Stomach smooth muscle (tissue), 2 donors: ENCODE data around the gene LZTS3.

ENCODE experiments used
- H3K27ac ChIP-seq: one replicate; pipeline ENCODE4 v1.7.0; 2013; ENCODE audit warnings: mild to moderate bottlenecking, low read length, inconsistent platforms
- H3K27me3 ChIP-seq, 2 donors: one replicate each; pipeline ENCODE4 v1.7.0; 2013; ENCODE audit warnings: low read length in 2 of 2; ENCODE audit not compliant: insufficient read depth in 2 of 2, control insufficient read depth in 1 of 2
- H3K36me3 ChIP-seq, 2 donors: one replicate each; pipeline ENCODE4 v1.7.0; 2013; ENCODE audit warnings: low read length in 2 of 2; ENCODE audit not compliant: control insufficient read depth in 2 of 2, insufficient read depth in 2 of 2
- H3K4me1 ChIP-seq: one replicate; pipeline ENCODE4 v1.7.0; 2013; ENCODE audit warnings: low read length; ENCODE audit not compliant: control insufficient read depth, insufficient read depth
- H3K4me3 ChIP-seq, 2 donors: one replicate each; pipeline ENCODE4 v1.7.0; 2013; ENCODE audit warnings: low read length in 2 of 2
- H3K9ac ChIP-seq, 2 donors: one replicate each; pipeline ENCODE4 v1.7.0; 2013; ENCODE audit warnings: low read length in 2 of 2, mild to moderate bottlenecking in 1 of 2
- H3K9me3 ChIP-seq, 2 donors: one replicate each; pipeline ENCODE4 v1.7.0; 2013; ENCODE audit warnings: low read length in 2 of 2; ENCODE audit not compliant: control insufficient read depth in 2 of 2
- donor health status: healthy.
- donor health status: Pancreatic carcinoma.

Gene LZTS3

DNA sequence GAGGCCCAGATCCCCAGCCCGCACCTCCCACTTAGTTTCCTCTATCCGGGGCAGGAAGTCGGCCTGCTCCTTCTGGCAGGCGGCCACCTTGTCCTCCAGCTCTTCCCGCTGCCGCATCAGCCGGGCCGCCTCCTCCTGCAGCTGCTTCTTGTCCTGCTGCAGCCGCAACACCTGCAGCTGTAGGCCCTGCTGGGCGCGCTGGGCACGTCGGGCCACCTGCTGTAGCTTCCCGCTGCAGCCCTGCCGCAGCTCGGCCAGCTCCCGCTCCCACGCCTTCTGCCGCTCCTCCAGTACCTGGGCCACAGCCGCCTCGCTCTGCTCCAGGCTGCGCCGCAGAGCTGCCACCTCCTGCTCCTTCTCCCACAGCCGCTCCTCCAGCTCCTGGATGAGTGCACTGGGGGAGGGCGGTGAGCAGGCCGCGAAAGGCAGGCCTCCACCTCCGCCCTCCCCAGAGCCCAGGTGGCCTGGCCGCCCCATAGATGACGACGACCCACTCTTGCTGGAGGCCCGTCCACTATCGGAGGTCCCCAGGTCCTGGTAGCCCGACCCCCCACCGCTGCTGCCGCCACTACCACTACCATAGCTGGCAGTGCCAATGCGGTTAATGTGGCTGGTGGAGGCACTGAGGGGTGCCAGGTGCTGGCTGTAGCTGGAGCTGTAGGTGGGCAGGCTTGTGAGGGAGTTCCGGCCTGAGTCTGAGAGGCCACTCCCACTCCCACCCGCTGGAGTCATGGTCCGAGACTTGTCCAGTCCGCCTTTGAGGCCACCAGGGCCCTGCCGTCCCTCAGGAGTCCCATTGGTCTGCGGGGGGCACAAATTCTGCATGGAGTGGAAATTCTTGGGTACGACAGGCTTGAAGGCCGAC lies 7.6 kb downstream of the LZTS3 start:
- H3K4me1 ChIP-seq: no peaks in the 10 kb centered on the region
- no peaks in the 10 kb centered on the region for H3K36me3 ChIP-seq
- H3K4me3 ChIP-seq: peak overlapping the region in 1 of 2 donors; percentile 22
- no peaks in the 10 kb centered on the region for H3K9me3 ChIP-seq
- H3K9ac ChIP-seq: no peak overlapping the region
- H3K27ac ChIP-seq: no peak overlapping the region
- peaks cover 0 to 4% of the 10 kb centered on the region in 2 donors for H3K27me3 ChIP-seq

DNA sequence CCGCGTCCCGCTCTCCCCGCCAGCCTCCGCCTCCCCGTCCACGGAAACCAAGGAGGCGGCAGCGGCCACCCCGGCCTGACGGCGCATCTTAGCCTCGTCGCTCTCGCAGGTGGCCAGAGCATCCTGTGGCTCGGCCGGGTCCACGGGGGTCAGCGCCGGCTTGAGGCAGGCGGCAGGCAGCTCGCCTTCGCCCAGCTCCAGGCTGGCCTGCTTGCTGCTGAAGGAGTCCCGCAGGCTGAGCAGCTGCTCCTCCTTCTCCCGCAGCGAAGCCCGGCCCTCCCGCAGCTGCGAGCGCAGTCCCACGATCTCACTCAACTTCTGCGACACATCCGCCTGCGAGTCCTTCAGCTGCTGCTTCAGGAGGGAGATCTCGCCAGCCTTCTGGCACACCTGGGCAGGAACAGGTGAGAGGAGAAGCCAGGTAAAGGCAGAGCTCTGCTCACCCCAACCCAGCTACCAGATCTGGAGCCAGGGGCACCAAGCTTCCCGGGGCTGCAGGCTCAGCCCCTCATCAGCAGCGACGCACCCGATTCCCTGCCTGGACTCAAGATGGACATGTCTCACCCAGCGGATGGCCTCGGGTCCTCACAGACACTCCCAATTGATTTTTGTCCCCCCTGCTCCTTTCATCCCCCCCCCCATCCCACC lies 8.5 kb downstream of the LZTS3 start:
- Histone ChIP-seq H3K36me3 (no peaks in the 10 kb centered on the region), H3K4me3 (no peak overlapping the region), H3K9ac (no peak overlapping the region), H3K4me1 (peaks cover under 1% of the 10 kb centered on the region), H3K27me3 (peaks cover 0 to 4% of the 10 kb centered on the region in 2 donors), H3K9me3 (no peaks in the 10 kb centered on the region), H3K27ac (no peak overlapping the region)

DNA sequence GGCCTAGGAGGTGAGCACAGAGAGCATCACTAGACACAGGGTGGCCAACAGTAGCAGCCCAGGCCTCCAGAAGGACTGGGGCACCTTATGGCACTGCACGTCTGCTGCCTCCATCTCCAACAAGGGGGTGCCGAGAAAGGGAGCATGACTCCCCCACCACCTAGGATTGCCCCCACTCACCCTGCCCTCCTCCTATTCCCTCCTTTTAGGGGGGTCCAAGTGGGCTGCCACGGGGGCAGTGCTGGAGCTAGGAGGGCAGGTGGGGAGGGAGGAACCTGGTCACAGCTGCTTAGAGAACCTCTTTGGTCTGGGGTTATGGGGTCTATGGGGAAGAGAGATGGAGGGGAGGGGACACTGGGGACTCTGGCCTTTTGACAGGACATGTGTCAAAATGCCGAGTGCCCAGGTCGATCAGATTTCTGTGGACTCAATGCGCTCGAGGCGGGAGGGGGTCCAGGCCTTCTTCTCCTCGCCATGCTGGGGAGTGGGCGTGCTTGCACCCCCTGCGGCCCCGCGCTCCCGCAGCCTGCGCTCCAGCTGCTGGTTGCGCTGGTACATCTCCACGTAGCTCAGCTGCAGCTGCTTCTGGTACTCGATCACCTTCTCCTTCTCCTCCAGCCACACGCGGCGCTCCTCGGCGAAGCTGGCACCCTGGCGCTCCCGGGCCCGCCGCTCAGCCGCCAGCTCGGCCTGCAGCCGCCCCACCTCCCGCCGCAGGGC lies 9.1 kb downstream of the LZTS3 start:
- H3K9ac ChIP-seq: no peak overlapping the region
- H3K4me3 ChIP-seq: no peak overlapping the region
- no peaks in the 10 kb centered on the region for H3K36me3 ChIP-seq
- H3K4me1 ChIP-seq: peaks cover 2% of the 10 kb centered on the region
- H3K27ac ChIP-seq: no peak overlapping the region
- peaks cover 0 to 4% of the 10 kb centered on the region in 2 donors for H3K27me3 ChIP-seq
- no peaks in the 10 kb centered on the region for H3K9me3 ChIP-seq

DNA sequence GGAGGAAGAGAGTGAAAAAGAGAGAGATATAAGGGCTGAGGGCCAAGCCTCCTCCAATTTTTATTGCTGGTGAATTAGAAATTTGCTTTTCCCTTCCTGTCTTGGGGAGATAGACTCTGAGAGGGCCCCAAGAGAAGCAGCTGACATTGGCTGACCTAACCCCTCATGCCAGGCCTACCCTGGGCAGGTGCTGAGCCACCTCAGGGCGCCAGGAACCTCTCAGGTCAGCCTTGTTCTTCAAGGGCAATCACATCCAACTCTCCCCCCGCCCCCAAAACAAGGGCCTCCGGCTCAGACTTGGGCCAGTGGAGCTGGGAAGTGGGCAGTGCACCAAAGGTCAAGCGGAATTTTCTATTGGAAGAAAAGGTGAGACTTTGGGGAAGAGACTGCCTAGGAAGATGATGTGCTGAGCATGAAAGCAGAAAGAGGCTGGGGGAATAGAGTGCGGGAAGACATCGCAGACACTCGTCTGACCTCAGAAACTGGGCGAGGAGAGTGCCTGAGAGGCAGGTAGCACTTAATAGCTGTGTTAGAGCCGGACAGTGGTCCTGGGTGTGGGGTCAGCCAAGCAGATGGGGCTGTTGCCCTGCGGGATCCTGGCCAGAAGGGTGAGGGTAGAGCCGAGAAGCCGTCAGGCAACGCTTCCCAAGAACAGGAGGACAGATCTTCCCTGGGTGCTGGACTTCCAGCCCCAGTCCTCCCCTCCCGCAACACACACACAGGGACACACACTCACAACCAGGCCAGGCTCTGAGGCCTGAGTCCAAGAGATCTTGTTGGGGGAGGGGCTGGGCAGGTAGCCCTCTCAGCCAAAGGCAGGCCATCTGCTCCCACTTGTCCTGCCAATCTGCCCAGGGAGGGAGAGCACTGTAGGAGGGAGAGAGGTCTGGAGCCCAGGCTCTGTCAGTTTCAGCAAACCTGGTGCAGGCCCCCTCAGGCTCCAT lies 10.0 kb downstream of the LZTS3 start:
- Histone ChIP-seq H3K36me3 (no peaks in the 10 kb centered on the region), H3K9me3 (no peaks in the 10 kb centered on the region), H3K9ac (no peak overlapping the region), H3K27me3 (peaks cover 0 to under 1% of the 10 kb centered on the region in 2 donors), H3K27ac (no peak overlapping the region), H3K4me1 (peaks cover 10% of the 10 kb centered on the region), H3K4me3 (no peak overlapping the region)

DNA sequence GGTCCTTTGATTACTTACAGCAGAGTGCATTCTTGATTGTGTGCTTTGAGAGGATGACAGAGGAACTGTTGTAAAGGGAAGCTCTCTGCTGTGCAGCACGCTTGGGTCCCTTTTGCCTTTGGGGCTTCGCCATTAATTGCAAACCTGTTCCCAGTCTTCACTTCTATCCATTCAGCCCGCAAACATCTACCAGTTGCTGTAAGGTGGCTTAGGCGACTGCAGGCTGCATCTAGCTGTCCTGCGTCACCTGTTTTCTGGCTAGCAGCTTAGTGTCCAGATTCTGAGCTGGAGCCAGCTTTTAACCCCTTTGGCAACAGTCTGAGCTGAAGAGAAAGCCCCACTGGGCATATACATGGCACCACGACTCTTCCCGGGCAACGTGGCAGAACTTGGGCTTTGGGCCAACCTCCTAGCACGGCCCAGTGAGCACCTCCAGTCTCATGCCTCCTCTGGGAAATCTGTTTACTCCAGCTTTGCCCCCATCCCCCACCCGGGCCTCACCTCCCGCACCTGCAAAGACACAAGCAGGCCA lies 11.2 kb downstream of the LZTS3 start:
- Histone ChIP-seq H3K36me3 (no peaks in the 10 kb centered on the region), H3K4me1 (peaks cover 22% of the 10 kb centered on the region), H3K9ac (no peak overlapping the region), H3K27ac (no peak overlapping the region), H3K27me3 (no peaks in the 10 kb centered on the region), H3K9me3 (no peaks in the 10 kb centered on the region), H3K4me3 (no peak overlapping the region)

DNA sequence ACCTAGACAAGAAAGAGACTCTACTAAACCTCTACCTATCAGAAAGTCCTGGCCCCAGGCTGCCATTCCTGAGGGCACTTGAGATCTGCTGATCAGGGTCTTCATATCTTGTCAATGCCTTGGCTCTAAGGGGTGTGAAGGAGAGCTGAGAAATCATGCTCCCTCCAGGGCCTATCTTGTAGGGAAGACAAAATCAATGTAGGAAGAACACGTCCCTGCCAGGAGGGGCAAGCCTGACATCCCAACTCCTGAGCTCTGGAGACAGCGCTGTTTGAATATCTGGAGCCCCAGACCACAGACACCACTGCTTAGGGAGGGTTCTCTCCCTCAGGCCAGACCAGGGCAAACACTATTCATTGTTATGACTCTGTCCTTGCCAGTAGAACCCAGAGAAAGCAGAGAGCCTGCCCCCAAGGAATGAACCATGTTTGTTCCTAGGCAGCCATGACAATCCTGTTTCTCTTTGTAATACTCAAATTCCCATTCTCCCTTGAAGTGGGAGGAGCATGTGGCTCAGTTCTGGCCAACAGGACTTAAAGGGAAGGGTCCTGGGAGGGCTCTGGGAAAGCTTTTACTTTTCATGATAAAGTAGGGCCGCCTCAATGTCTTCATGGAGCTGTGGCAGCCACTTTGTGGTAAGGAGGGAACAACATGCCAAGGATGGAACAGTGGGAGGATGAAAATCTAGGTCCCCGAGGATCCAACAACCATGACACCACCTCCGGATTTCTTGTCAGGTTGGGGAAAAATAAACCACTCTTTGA lies 11.9 kb downstream of the LZTS3 start:
- no peak overlapping the region for H3K4me3 ChIP-seq
- H3K36me3 ChIP-seq: no peaks in the 10 kb centered on the region
- no peaks in the 10 kb centered on the region for H3K9me3 ChIP-seq
- H3K27me3 ChIP-seq: no peaks in the 10 kb centered on the region
- H3K4me1 ChIP-seq: peaks cover 29% of the 10 kb centered on the region
- no peak overlapping the region for H3K27ac ChIP-seq
- H3K9ac ChIP-seq: no peak overlapping the region

DNA sequence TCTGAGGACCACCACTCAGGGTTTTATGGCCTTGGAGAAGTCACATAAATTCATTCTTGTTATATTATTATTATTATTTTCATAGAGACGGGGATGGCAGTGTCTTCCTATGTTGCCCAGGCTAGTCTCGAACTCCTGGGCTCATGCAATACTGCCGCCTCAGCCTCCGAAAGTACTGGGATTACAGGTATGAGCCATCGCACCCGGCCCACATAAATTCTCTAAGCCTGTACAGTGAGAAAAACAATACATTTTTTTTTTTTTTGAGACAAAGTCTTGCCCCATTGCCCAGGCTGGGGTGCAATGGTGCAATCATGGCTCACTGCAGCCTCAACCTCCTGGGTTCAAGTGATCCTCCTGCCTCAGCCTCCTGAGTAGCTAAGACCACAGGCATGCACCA lies 12.9 kb downstream of the LZTS3 start:
- Histone ChIP-seq H3K36me3 (no peaks in the 10 kb centered on the region), H3K4me3 (peak overlapping the region in 1 of 2 donors; percentile 99), H3K27ac (no peak overlapping the region), H3K27me3 (no peaks in the 10 kb centered on the region), H3K4me1 (peaks cover 33% of the 10 kb centered on the region), H3K9ac (no peak overlapping the region), H3K9me3 (no peaks in the 10 kb centered on the region)

DNA sequence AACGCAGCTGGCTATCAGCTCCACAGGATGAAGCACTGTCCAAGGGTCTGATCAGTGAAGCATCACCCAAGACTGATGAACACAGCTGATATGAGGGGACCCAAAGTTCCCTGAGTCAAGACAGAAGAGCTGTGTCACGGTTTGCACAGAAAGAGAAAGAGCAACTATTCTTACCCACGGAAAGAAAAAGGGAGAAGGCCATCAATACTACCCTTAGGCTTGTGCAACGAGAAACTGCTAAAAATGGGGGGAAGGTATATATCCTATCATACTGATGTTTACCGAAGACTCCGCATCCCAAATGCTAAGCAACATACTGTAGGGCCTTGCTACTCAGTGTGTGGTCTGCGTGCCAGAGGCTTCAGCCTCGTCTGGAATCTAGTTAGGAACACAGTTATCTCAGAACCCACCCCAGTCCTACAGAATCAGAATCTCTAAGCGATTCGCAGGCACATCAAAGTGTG lies 14.3 kb downstream of the LZTS3 start:
- H3K9ac ChIP-seq: peak overlapping the region; percentile 98 to 99
- peak overlapping the region; percentile 80 for H3K27ac ChIP-seq
- H3K4me3 ChIP-seq: peak overlapping the region; percentile 99
- H3K36me3 ChIP-seq: peaks cover 0 to 3% of the 10 kb centered on the region in 2 donors
- H3K9me3 ChIP-seq: no peaks in the 10 kb centered on the region
- H3K4me1 ChIP-seq: peaks cover 34% of the 10 kb centered on the region
- no peaks in the 10 kb centered on the region for H3K27me3 ChIP-seq

DNA sequence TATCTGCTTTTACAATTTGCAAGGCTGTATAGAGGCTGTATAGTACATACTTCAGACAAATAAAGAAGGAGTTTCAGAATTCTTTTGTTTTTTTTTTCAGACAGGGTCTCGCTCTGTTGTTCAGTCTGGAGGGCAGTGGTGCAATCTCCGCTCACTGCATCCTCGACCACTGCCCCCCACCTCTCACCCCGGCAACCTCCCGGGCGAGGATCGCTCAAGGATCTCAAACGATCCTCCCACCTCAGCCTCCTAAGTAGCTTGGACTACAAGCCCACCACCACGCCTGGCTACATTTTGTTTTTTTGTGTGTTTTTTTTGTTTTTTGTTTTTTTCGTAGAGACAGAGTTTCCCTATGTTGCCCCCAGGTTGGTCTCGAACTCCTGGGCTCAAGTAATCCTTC lies 15.5 kb downstream of the LZTS3 start:
- Histone ChIP-seq H3K9me3 (no peaks in the 10 kb centered on the region), H3K9ac (peak overlapping the region; percentile 21 to 25), H3K4me3 (peak overlapping the region in 1 of 2 donors; percentile 47), H3K4me1 (peaks cover 42% of the 10 kb centered on the region), H3K27me3 (no peaks in the 10 kb centered on the region), H3K27ac (no peak overlapping the region), H3K36me3 (peaks cover 0 to 4% of the 10 kb centered on the region in 2 donors)
